Mucosa of descending colon (tissue), 3 donors: Measurements from ENCODE around the gene ZNF777. TPM values are rescaled to one million over a fixed set of nuclear protein-coding genes. Genes with fewer than 3 reads are reported as not detected.
A peak's percentile ranks its signal among the peaks of the same experiment; 100 is the strongest.

ENCODE experiments used
- ATAC-seq: fragments of 200-7000 bp; cut with Tn5 transposase; one replicate; pipeline ENCODE4 v1.9.1; 2020; ENCODE audit warnings: mild to moderate bottlenecking, moderate library complexity
- DNase-seq, 3 donors: peaks; one replicate each; pipeline ENCODE4 v3.0.0-alpha.2; 2020
- H3K36me3 ChIP-seq: fragments of 200-600 bp; one replicate; pipeline ENCODE4 v1.8.0; 2021; ENCODE audit warnings: low read depth, mild to moderate bottlenecking
- H3K4me1 ChIP-seq: fragments of 200-600 bp; one replicate; pipeline ENCODE4 v1.8.0; 2021; ENCODE audit warnings: low read depth, mild to moderate bottlenecking
- H3K4me3 ChIP-seq: fragments of 200-600 bp; one replicate; pipeline ENCODE4 v1.8.0; 2021; ENCODE audit warnings: mild to moderate bottlenecking
- H3K9me3 ChIP-seq: fragments of 200-600 bp; one replicate; pipeline ENCODE4 v1.8.0; 2021; ENCODE audit warnings: mild to moderate bottlenecking
- CTCF ChIP-seq: fragments of 200-600 bp; IDR thresholded peaks from one replicate; pipeline ENCODE4 v1.8.0; 2022; ENCODE audit warnings: antibody characterized with exemption, mild to moderate bottlenecking
- intact Hi-C, 2 donors: fragments of 100-400 bp; cut with DNase I in 1 of 2; cut with micrococcal nuclease in 1 of 2; formaldehyde crosslinking; loops; one replicate each; pipeline versions ENCODE4 v1.11.0 to v1.11.1; 2022; cut with DNase I, micrococcal nuclease
- total RNA-seq, 3 donors: library from RNA; stranded (reverse); fragmentation: NEBNext Ultra II Directional in 2 of 3; extraction: Animal tissue kit (Norgen Biotek cat#: 25700) in 2 of 3; gene quantifications; one replicate each; pipeline versions ENCODE4 v1.2.1 to v1.2.4, GENCODE V29; 2021 to 2023
- donor health status: DM: no; HTN: no; CAD: no; lungs with moderate emphysema.
- donor health status: DM: no; HTN: no; CAD: no.
- donor health status: DM: no; HTN: yes; CAD: no.

The ZNF777 gene
- total RNA-seq, 3 donors from 2014 or later, result 9.6 to 12.2 (median 10.0) TPM

- no peak for TF ChIP-seq CTCF
- DNase-seq (no peak), ATAC-seq (no peak)
- no peak overlapping the region for H3K4me3 ChIP-seq
- no peaks in the 10 kb centered on the region for H3K36me3 ChIP-seq
- intact Hi-C loops, result no loop called here
- no peaks in the 10 kb centered on the region for H3K9me3 ChIP-seq
- no peaks in the 10 kb centered on the region for H3K4me1 ChIP-seq
These were observed 33.7 kb downstream of the ZNF777 start for GRCh38 chr7:149427096-149427680.

- ATAC-seq, result no peak
These were observed 37.3 kb downstream of the ZNF777 start for GRCh38 chr7:149423449-149424110.

GRCh38 chr7:149422914-149423301 lies 38.0 kb downstream of the ZNF777 start:
- H3K4me3 ChIP-seq, result no peak overlapping the region
- intact Hi-C loops, result no loop called here

More at GRCh38 chr7:149423449-149424110, 37.3 kb downstream of the ZNF777 start:
- intact Hi-C loops, result no loop called here
- Histone ChIP-seq H3K36me3 (no peaks in the 10 kb centered on the region), H3K4me1 (no peaks in the 10 kb centered on the region), H3K9me3 (no peaks in the 10 kb centered on the region), H3K4me3 (no peak overlapping the region)
- no peak for DNase-seq
- TF ChIP-seq CTCF, result no peak

GRCh38 chr7:149422162-149422913 lies 38.5 kb downstream of the ZNF777 start:
- Histone ChIP-seq H3K4me1 (no peaks in the 10 kb centered on the region), H3K36me3 (no peaks in the 10 kb centered on the region), H3K9me3 (no peaks in the 10 kb centered on the region), H3K4me3 (no peak overlapping the region)
- DNase-seq (peak; percentile 72 to 84 (median 77)), ATAC-seq (peak; percentile 99)
- TF ChIP-seq CTCF, result peak; percentile 68
- intact Hi-C loops, result no loop called here

More at GRCh38 chr7:149422914-149423301, 38.0 kb downstream of the ZNF777 start:
- TF ChIP-seq CTCF, result no peak
- Histone ChIP-seq H3K4me1 (no peaks in the 10 kb centered on the region), H3K36me3 (no peaks in the 10 kb centered on the region), H3K9me3 (no peaks in the 10 kb centered on the region)
- peak; percentile 40 for ATAC-seq
- DNase-seq, result peak; percentile 37 to 64 (median 59)

GRCh38 chr7:149420006-149420405 lies 40.9 kb downstream of the ZNF777 start:
- intact Hi-C loops, result no loop called here

More at GRCh38 chr7:149420006-149420405, 40.9 kb downstream of the ZNF777 start:
- no peak for TF ChIP-seq CTCF
- no peak overlapping the region for H3K4me3 ChIP-seq
- DNase-seq, result no peak
- H3K9me3 ChIP-seq, result no peaks in the 10 kb centered on the region
- no peaks in the 10 kb centered on the region for H3K36me3 ChIP-seq
- no peaks in the 10 kb centered on the region for H3K4me1 ChIP-seq
- ATAC-seq, result no peak
